ENCODE results near the gene GNL2.

The GNL2 gene

GRCh38 chr1:37556712-37557196 lies 39.0 kb downstream of the GNL2 start, which contains the start of gene DNALI1:
Gene DNALI1 (plus strand): TSS chr1:37556940. CDS start chr1:37556995, 55 bp downstream.
- H3K4me3 ChIP-seq (ENCODE audit: low read depth, low read length, poor library complexity, severe bottlenecking), result no peak within 1 kb of the TSS
- peaks cover 19% of the 10 kb centered on the region for H3K4me1 ChIP-seq (ENCODE audit: insufficient read depth, low read length, severe bottlenecking)
- no peaks in the 10 kb centered on the region for H3K27me3 ChIP-seq (ENCODE audit: insufficient read depth, low read length)
- no peaks in the 10 kb centered on the region for H3K9me2 ChIP-seq (ENCODE audit: low read depth, low read length)
- H2AFZ ChIP-seq (ENCODE audit: low read length), result no peak within 1 kb of the TSS
- H4K20me1 ChIP-seq (ENCODE audit: insufficient read depth, low read length), result no peaks in the 10 kb centered on the region
- no peak within 1 kb of the TSS; the same call in 1 of the 2 replicates for H3K9ac ChIP-seq (ENCODE audit: low read length)
- peak within 1 kb of the TSS; percentile 39; the same call in 1 of the 2 replicates for H3K4me2 ChIP-seq (ENCODE audit: low read length)
- H3K9me3 ChIP-seq (ENCODE audit: low read length), result peaks cover 8% of the 10 kb centered on the region
- H3K79me2 ChIP-seq (ENCODE audit: insufficient read depth, low read length), result peaks cover 18% of the 10 kb centered on the region
- H3K27ac ChIP-seq (ENCODE audit: low read depth, low read length, poor library complexity, severe bottlenecking), result no peak within 1 kb of the TSS
- no peaks in the 10 kb centered on the region for H3F3A ChIP-seq (ENCODE audit: insufficient read depth, low read length)
- TF ChIP-seq, protein P1, sequence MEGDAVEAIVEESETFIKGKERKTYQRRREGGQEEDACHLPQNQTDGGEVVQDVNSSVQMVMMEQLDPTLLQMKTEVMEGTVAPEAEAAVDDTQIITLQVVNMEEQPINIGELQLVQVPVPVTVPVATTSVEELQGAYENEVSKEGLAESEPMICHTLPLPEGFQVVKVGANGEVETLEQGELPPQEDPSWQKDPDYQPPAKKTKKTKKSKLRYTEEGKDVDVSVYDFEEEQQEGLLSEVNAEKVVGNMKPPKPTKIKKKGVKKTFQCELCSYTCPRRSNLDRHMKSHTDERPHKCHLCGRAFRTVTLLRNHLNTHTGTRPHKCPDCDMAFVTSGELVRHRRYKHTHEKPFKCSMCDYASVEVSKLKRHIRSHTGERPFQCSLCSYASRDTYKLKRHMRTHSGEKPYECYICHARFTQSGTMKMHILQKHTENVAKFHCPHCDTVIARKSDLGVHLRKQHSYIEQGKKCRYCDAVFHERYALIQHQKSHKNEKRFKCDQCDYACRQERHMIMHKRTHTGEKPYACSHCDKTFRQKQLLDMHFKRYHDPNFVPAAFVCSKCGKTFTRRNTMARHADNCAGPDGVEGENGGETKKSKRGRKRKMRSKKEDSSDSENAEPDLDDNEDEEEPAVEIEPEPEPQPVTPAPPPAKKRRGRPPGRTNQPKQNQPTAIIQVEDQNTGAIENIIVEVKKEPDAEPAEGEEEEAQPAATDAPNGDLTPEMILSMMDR (IDR thresholded peaks at IDR 0.05; ENCODE audit: low read length), result no peak
- TF ChIP-seq EZH2 (IDR thresholded peaks at IDR 0.05; ENCODE audit: borderline replicate concordance, low read length), result no peak
- peaks cover 9% of the 10 kb centered on the region for H3K36me3 ChIP-seq (ENCODE audit: insufficient read depth, low read length)

DNA sequence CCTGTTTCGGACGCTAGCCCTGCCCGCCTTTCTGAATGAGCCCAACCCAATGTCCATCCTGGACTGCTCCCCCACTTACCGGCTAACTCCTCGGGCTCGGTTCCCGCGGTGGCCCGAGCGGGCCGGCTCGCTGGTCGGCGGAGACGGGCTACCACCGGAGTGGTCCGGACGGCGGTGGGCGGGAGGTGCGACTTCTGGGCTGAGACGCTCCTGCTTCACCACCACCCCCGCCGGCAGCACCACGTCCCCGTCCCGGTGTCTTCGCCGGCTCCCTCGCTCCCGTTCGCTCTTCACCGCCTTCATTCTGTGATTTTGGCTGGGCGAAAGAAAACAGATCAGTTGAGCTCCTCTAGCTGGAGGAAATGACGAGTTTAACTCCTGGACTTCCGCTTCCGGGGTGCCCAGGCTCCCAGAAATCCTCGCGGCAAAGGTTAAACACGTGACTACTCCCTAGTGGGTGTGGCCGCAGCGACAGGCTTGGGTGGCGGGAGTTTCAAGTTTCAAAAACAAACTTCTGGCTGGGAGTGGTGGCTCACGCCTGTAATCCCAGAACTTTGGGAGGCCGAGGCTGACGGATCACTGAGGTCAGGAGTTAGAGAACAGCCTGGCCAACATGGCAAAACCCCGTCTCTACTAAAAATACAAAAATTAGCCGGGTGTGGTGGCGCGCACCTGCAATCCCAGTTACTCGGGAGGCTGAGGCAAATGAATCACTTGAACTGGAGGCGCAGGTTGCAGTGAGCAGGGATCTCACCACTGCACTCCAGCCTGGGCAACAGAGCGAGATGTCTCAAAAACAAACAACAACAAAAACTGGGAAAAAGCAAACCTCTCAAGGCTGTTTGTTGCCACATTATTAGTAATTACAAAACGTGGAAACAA lies 41.6 kb downstream of the GNL2 start, which contains the start of gene SNIP1:
TSS of gene SNIP1 (minus strand) at position 367 of the 882 bp plus-strand sequence. CDS start at position 303, 64 bp downstream.
- Histone ChIP-seq H3K9me2 (ENCODE audit: low read depth, low read length) (no peaks in the 10 kb centered on the region), H3K9me3 (ENCODE audit: low read length) (peaks cover 8% of the 10 kb centered on the region), H3K79me2 (ENCODE audit: insufficient read depth, low read length) (peaks cover 18% of the 10 kb centered on the region), H3K27ac (ENCODE audit: low read depth, low read length, poor library complexity, severe bottlenecking) (no peak within 1 kb of the TSS), H3K4me1 (ENCODE audit: insufficient read depth, low read length, severe bottlenecking) (peaks cover 19% of the 10 kb centered on the region), H3K9ac (ENCODE audit: low read length) (peak within 1 kb of the TSS; percentile 81), H3K4me2 (ENCODE audit: low read length) (peak within 1 kb of the TSS; percentile 93), H4K20me1 (ENCODE audit: insufficient read depth, low read length) (no peaks in the 10 kb centered on the region), H3F3A (ENCODE audit: insufficient read depth, low read length) (no peaks in the 10 kb centered on the region), H3K4me3 (ENCODE audit: low read depth, low read length, poor library complexity, severe bottlenecking) (peak within 1 kb of the TSS; percentile 90), H3K36me3 (ENCODE audit: insufficient read depth, low read length) (peaks cover 27% of the 10 kb centered on the region), H2AFZ (ENCODE audit: low read length) (no peak within 1 kb of the TSS), H3K27me3 (ENCODE audit: insufficient read depth, low read length) (no peaks in the 10 kb centered on the region)
- TF ChIP-seq, protein P1 (IDR thresholded peaks at IDR 0.05; ENCODE audit: low read length), result no peak
- no peak for TF ChIP-seq EZH2 (IDR thresholded peaks at IDR 0.05; ENCODE audit: borderline replicate concordance, low read length)

GRCh38 chr1:37553598-37553926 lies 42.2 kb downstream of the GNL2 start:
- H3K4me2 ChIP-seq (ENCODE audit: low read length), result peak overlapping the region; percentile 93
- H3K36me3 ChIP-seq (ENCODE audit: insufficient read depth, low read length), result peaks cover 27% of the 10 kb centered on the region
- peaks cover 18% of the 10 kb centered on the region for H3K79me2 ChIP-seq (ENCODE audit: insufficient read depth, low read length)
- H4K20me1 ChIP-seq (ENCODE audit: insufficient read depth, low read length), result no peaks in the 10 kb centered on the region
- no peak overlapping the region for H3K27ac ChIP-seq (ENCODE audit: low read depth, low read length, poor library complexity, severe bottlenecking)
- H3K4me3 ChIP-seq (ENCODE audit: low read depth, low read length, poor library complexity, severe bottlenecking), result peak overlapping the region; percentile 90
- peaks cover 8% of the 10 kb centered on the region for H3K9me3 ChIP-seq (ENCODE audit: low read length)
- no peaks in the 10 kb centered on the region for H3K9me2 ChIP-seq (ENCODE audit: low read depth, low read length)
- TF ChIP-seq, protein P1 (IDR thresholded peaks at IDR 0.05; ENCODE audit: low read length), result no peak
- TF ChIP-seq EZH2 (IDR thresholded peaks at IDR 0.05; ENCODE audit: borderline replicate concordance, low read length), result no peak
- peak overlapping the region; percentile 81 for H3K9ac ChIP-seq (ENCODE audit: low read length)
- H2AFZ ChIP-seq (ENCODE audit: low read length), result no peak overlapping the region
- peaks cover 19% of the 10 kb centered on the region for H3K4me1 ChIP-seq (ENCODE audit: insufficient read depth, low read length, severe bottlenecking)
- H3K27me3 ChIP-seq (ENCODE audit: insufficient read depth, low read length), result no peaks in the 10 kb centered on the region
- no peaks in the 10 kb centered on the region for H3F3A ChIP-seq (ENCODE audit: insufficient read depth, low read length)
